Choroid plexus epithelial cell (primary cell): ENCODE measurements around the gene RAD18.

Experiments used
- DNase-seq: peaks from one replicate; pipeline ENCODE4 v3.0.0-alpha.2; 2010; ENCODE audit warnings: low read depth
- H3K4me3 ChIP-seq: 2 replicates; pipeline ENCODE4 v1.5.1; 2011; ENCODE audit warnings: low read depth, mild to moderate bottlenecking, control low read depth, low read length, moderate library complexity
- TF ChIP-seq, protein P1 (sequence below): conservative IDR thresholded peaks from 2 replicates; pipeline ENCODE4 v1.5.1; 2011; ENCODE audit warnings: low read depth, mild to moderate bottlenecking, control low read depth, inconsistent platforms, low read length, moderate library complexity

The RAD18 gene

DNA sequence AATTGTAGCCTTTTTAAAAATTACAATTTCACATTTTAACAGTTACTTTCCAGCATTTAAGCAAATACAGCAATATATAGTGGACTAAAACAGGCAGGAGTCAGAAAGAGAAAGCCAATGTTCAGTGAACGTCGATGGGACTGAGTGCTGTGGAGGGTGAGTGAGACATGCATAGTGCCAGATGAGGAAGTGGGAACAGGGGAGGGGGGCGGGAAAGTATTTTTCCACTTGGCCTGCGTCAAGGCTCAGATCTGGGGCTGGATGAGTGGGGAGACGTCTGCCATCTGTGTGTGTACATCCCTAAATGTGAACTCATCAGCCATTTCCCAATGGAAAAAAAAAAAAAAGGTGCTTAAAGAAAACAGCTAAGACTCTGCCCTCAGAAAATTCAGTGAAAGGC, 19.2 kb upstream of the RAD18 start:
- H3K4me3 ChIP-seq: no peak overlapping the region
- DNase-seq: no peak
- TF ChIP-seq, protein P1, sequence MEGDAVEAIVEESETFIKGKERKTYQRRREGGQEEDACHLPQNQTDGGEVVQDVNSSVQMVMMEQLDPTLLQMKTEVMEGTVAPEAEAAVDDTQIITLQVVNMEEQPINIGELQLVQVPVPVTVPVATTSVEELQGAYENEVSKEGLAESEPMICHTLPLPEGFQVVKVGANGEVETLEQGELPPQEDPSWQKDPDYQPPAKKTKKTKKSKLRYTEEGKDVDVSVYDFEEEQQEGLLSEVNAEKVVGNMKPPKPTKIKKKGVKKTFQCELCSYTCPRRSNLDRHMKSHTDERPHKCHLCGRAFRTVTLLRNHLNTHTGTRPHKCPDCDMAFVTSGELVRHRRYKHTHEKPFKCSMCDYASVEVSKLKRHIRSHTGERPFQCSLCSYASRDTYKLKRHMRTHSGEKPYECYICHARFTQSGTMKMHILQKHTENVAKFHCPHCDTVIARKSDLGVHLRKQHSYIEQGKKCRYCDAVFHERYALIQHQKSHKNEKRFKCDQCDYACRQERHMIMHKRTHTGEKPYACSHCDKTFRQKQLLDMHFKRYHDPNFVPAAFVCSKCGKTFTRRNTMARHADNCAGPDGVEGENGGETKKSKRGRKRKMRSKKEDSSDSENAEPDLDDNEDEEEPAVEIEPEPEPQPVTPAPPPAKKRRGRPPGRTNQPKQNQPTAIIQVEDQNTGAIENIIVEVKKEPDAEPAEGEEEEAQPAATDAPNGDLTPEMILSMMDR: no peak

DNA sequence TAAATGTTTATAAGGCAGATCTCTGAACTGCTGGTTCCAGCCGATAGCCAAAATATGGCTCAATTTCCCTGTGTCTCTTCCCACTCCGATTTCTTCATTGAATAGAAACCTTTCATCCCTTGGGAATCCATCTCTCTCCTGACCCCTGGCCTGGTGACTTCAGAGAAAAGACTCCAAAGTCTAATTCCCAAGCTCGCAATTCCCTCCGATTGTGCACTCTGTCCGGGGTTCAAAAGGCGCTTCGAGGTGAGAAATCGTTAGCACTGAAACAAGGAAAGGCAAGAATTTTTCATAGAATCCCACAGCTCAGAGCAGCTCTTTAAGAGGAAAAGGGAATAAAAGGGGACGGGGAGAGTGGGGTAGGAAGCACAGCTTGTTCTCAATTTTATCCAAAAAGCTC, 18.4 kb upstream of the RAD18 start:
- TF ChIP-seq, protein P1: no peak
- no peak for DNase-seq
- no peak overlapping the region for H3K4me3 ChIP-seq

DNA sequence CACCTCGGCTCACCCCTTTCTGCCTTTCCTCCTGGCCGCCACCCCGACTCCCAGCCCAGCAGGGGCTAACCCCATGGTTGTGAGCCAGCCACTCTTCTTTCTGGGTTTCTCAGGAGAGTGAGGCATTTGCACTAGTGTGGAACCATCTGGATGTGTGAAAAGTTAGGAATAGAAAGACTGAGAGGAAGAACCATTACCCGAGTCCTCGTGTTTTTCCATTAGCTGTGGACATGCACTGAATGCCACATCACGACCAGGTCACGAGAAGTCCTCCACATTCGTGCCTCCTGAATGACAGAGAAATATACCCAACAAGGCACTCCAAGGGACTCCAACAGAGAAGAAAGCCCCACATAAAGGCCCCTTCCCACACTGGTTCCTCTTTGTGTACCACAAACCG, 18.0 kb upstream of the RAD18 start:
- H3K4me3 ChIP-seq: no peak overlapping the region
- no peak for DNase-seq
- TF ChIP-seq, protein P1: no peak

DNA sequence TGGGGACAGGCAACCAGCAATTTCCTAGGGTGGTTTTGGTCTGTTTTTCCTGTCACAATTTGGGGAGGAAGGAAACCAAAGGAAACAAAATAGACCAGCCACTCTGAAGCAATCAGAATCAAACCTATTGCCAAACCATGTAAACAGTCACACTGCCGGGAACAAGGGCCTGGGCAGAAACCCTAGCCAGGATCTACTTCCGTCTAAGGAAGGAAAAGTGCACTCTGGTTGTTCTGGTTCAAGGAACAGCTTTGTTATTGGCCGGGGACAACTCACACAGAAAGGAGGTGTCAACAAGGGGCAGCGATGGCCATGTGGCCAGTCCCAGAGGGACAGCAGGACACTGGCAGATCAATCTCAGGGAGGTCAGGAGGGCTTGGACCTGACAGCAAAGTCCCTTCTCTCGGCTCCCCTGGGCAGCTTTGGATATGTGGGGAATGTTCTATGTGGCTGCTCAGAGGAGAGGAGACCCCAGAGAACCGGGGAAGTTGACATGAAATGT, 17.5 kb upstream of the RAD18 start:
- TF ChIP-seq, protein P1: no peak

DNA sequence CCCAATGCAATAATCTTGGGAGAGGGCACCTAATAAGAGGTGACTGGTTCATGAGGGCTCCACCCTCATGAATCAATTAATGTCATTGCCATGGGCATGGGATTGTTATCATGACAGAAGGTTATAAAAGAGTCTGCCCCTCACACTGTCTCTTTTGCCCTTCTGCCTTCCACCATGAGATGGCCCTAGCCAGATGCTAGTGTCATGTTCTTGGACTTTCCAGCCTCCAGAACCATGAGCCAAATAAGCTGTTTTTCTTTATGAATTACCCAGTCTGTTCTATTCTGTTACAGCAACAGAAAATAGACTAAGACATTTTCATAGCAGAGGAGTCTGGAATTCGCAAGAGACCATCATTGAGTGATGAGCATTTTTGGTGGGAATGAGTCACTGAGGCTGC, 16.0 kb upstream of the RAD18 start:
- TF ChIP-seq, protein P1: no peak
- no peak overlapping the region for H3K4me3 ChIP-seq
- no peak for DNase-seq

More for the DNA sequence above, 17.5 kb upstream of the RAD18 start:
- DNase-seq: no peak
- H3K4me3 ChIP-seq: no peak overlapping the region

DNA sequence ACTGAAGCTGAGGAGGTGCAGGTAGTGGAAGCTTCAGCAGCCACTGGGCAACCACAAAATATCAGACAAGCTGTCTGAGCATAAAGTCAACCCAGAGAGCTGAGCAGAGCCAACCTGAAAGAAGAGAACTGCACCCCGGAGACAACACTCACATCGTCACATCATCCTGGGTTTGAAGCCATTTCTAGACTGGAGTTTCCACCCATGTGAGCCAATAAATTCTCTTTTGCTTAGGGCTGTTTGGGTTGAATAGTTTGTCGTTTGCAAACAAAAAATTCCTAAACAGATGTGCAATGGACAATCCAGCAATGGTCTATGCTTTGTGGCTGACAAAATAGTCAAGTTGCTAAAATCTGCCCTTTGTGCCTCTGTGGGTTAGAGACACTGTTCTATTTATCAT, 15.3 kb upstream of the RAD18 start:
- H3K4me3 ChIP-seq: no peak overlapping the region
- DNase-seq: no peak
- TF ChIP-seq, protein P1: no peak

DNA sequence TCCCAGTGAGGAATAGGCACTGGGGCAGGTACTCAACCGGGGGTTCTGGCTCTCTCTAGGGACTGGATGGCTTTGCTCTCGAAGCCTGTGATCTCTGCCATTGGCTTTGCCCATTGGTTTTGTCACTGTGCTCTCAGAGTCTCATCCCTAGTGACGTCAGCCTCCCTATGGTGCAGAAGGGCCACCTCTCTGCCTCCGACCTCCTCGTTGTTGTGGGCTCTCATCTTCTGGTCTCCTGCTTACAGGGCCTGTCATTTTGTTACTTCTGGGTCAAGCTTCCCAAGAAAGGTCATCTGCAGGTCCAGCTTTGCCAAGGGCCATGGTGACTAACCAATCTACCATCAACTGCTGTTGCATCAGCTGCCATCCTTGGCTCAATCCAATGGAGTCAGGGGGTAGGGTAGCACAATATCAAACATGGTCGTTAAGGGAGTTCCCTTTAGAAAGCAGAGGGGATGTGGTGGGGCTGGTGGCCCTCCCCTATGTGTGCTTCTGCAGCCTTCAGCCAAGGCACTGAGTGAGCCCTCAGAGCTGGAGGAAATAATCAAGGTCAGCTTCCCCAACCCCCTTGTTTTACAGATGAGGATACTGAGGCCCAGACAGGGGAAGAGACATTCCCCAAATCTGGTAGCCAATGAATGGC, 13.4 kb upstream of the RAD18 start:
- TF ChIP-seq, protein P1: no peak
- no peak overlapping the region for H3K4me3 ChIP-seq
- DNase-seq: no peak
